DOHH2 (cell line): ENCODE data around the gene GNPTAB.
A peak's percentile ranks its signal among the peaks of the same experiment; 100 is the strongest.

Experiments
- H3F3A ChIP-seq: fragments of 200-600 bp; sonication (generic), shearing (Covaris generic); 2 replicates; pipeline ENCODE4 v1.6.0; 2016; ENCODE audit warnings: antibody characterized with exemption, mild to moderate bottlenecking; ENCODE audit not compliant: control insufficient read depth, insufficient read depth
- H3K27ac ChIP-seq: fragments of 200-600 bp; sonication (generic); 2 replicates; pipeline ENCODE4 v1.5.1; 2014; ENCODE audit warnings: low read depth, mild to moderate bottlenecking, low read length, moderate library complexity
- H3K27me3 ChIP-seq: fragments of 200-600 bp; sonication (generic); 2 replicates; pipeline ENCODE4 v1.6.1; 2014; ENCODE audit warnings: mild to moderate bottlenecking, low read length, mixed read lengths; ENCODE audit not compliant: control insufficient read depth
- H3K36me3 ChIP-seq: fragments of 200-600 bp; sonication (generic); 2 replicates; pipeline ENCODE4 v1.6.1; 2014; ENCODE audit warnings: mild to moderate bottlenecking, low read length, moderate library complexity, mixed read lengths; ENCODE audit not compliant: control insufficient read depth
- H3K4me1 ChIP-seq: fragments of 200-600 bp; sonication (generic); 2 replicates; pipeline ENCODE4 v1.6.1; 2014; ENCODE audit warnings: mild to moderate bottlenecking, low read length, mixed read lengths; ENCODE audit not compliant: control insufficient read depth
- H3K4me2 ChIP-seq: fragments of 200-600 bp; sonication (generic); 2 replicates; pipeline ENCODE4 v1.6.0; 2014; ENCODE audit warnings: mild to moderate bottlenecking, low read length, moderate library complexity
- H3K4me3 ChIP-seq: fragments of 200-600 bp; sonication (generic); 2 replicates; pipeline ENCODE4 v1.5.1; 2014; ENCODE audit warnings: mild to moderate bottlenecking, low read length, mixed read lengths
- H3K79me2 ChIP-seq: fragments of 200-600 bp; sonication (generic); 2 replicates; pipeline ENCODE4 v1.6.1; 2014; ENCODE audit warnings: mild to moderate bottlenecking, low read length, mixed read lengths; ENCODE audit not compliant: control insufficient read depth
- H3K9me2 ChIP-seq: fragments of 200-600 bp; sonication (generic); replicated peaks from 2 replicates; pipeline ENCODE4 v1.6.1; 2014; ENCODE audit warnings: mild to moderate bottlenecking, low read length, mixed read lengths; ENCODE audit not compliant: control insufficient read depth
- H3K9me3 ChIP-seq: fragments of 200-600 bp; sonication (generic); 2 replicates; pipeline ENCODE4 v1.6.1; 2014; ENCODE audit warnings: antibody characterized with exemption, low read length, mixed read lengths; ENCODE audit not compliant: control insufficient read depth, insufficient read depth
- H4K20me1 ChIP-seq: fragments of 200-600 bp; sonication (generic); 2 replicates; pipeline ENCODE4 v1.6.0; 2014; ENCODE audit warnings: low read depth, mild to moderate bottlenecking, antibody characterized with exemption, low read length, moderate library complexity; ENCODE audit not compliant: control insufficient read depth, insufficient read depth
- EZH2phosphoT487 ChIP-seq: fragments of 200-600 bp; sonication (generic); IDR thresholded peaks from 2 replicates; pipeline ENCODE4 v1.6.1; 2017; ENCODE audit warnings: borderline replicate concordance, mild to moderate bottlenecking, antibody characterized with exemption, low read length, moderate library complexity, mixed read lengths
- TF ChIP-seq, protein P1 (sequence below): fragments of 200-600 bp; sonication (generic); IDR thresholded peaks from one replicate; pipeline ENCODE4 v1.5.1; 2014; ENCODE audit warnings: antibody characterized with exemption, mild to moderate bottlenecking, low read depth, low read length; ENCODE audit not compliant: poor library complexity, severe bottlenecking

GNPTAB gene

DNA sequence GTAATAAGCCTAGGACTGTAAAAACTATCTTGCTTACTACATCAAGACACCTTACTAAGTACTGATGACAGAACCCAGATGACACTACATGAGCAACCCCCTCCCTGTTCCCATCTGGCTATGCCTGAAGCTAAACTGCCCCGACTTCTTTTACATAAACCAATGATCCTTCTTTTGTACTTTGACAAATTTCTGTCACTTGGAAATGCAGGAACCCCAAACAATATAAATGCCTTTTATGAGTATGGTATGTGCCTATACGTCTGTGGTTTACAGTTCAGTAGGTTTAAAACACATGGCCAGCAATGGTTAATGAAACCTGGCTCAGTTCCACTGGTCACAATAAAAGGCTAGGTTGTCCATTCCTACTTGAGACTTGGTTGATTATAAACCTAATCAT is 97.6 kb downstream of the GNPTAB start:
- H3K4me1 ChIP-seq = peaks cover 19% of the 10 kb centered on the region
- H3K27ac ChIP-seq = no peak overlapping the region
- 0 out of 2 replicates have a peak, but pooled peaks cover 7% of the 10 kb centered on the region for H3F3A ChIP-seq
- H3K36me3 ChIP-seq = peaks cover 15% of the 10 kb centered on the region
- H3K4me2 ChIP-seq = no peak overlapping the region
- H3K9me3 ChIP-seq = no peaks in the 10 kb centered on the region
- no peaks in the 10 kb centered on the region for H3K9me2 ChIP-seq
- H3K27me3 ChIP-seq = no peaks in the 10 kb centered on the region
- no peaks in the 10 kb centered on the region for H4K20me1 ChIP-seq
- no peak overlapping the region for H3K4me3 ChIP-seq
- TF ChIP-seq, protein P1, sequence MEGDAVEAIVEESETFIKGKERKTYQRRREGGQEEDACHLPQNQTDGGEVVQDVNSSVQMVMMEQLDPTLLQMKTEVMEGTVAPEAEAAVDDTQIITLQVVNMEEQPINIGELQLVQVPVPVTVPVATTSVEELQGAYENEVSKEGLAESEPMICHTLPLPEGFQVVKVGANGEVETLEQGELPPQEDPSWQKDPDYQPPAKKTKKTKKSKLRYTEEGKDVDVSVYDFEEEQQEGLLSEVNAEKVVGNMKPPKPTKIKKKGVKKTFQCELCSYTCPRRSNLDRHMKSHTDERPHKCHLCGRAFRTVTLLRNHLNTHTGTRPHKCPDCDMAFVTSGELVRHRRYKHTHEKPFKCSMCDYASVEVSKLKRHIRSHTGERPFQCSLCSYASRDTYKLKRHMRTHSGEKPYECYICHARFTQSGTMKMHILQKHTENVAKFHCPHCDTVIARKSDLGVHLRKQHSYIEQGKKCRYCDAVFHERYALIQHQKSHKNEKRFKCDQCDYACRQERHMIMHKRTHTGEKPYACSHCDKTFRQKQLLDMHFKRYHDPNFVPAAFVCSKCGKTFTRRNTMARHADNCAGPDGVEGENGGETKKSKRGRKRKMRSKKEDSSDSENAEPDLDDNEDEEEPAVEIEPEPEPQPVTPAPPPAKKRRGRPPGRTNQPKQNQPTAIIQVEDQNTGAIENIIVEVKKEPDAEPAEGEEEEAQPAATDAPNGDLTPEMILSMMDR = no peak
- no peaks in the 10 kb centered on the region for H3K79me2 ChIP-seq

DNA sequence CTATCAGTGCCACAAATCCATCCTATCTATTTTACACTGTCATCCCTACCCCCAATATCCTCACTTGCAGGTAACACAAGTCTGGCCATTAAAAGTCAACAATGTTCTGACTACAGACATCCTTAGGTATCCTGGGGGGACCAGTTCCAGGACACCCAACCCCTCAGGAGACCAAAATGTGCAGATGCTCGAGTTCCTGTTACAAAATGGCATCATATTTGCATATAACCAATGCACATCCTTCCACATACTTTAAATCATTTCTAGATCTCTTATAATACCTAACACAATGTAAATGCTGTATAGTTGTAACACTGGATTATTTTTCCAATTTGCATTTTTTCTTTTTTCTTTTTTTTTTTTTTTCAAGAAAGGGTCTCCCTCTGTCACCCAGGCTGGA is 98.4 kb downstream of the GNPTAB start:
- no peaks in the 10 kb centered on the region for H3K27me3 ChIP-seq
- H3K27ac ChIP-seq = no peak overlapping the region
- peak overlapping the region; percentile 34; the same call in 1 of the 2 replicates for H3K4me2 ChIP-seq
- peaks cover 19% of the 10 kb centered on the region for H3K4me1 ChIP-seq
- H3F3A ChIP-seq = 0 out of 2 replicates have a peak, but pooled peaks cover 5% of the 10 kb centered on the region
- H3K36me3 ChIP-seq = peaks cover 15% of the 10 kb centered on the region
- H3K9me3 ChIP-seq = no peaks in the 10 kb centered on the region
- no peak for TF ChIP-seq EZH2phosphoT487
- TF ChIP-seq, protein P1 = no peak
- peak overlapping the region; percentile 4; the same call in 1 of the 2 replicates for H3K4me3 ChIP-seq
- H3K79me2 ChIP-seq = no peaks in the 10 kb centered on the region
- no peaks in the 10 kb centered on the region for H4K20me1 ChIP-seq
- H3K9me2 ChIP-seq = no peaks in the 10 kb centered on the region

DNA sequence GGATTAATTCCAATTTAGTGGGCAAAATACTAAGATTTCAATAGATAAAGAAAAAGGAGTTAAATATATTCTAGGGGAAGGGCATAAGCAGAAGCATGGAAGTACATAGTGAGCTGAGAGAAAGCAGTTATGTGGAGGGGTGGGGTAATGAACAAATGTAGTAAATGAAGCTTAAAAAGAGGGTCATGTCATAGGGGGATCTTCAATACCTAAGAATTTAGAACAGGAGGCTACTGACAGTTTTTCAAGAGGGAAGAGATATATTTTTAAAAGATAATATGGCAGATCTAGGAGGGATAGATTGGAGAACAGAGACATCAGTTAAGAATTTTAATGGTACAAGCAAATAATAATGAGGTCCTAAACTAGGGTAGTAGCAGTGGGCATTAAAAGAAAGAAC is 100.9 kb downstream of the GNPTAB start:
- H3K4me2 ChIP-seq = no peak overlapping the region
- no peaks in the 10 kb centered on the region for H3K79me2 ChIP-seq
- no peaks in the 10 kb centered on the region for H3K27me3 ChIP-seq
- H3K36me3 ChIP-seq = peaks cover 29% of the 10 kb centered on the region
- TF ChIP-seq, protein P1 = no peak
- TF ChIP-seq EZH2phosphoT487 = no peak
- H3K9me3 ChIP-seq = no peaks in the 10 kb centered on the region
- no peaks in the 10 kb centered on the region for H3K9me2 ChIP-seq
- H3K27ac ChIP-seq = no peak overlapping the region
- no peaks in the 10 kb centered on the region for H4K20me1 ChIP-seq
- no peaks in the 10 kb centered on the region for H3F3A ChIP-seq
- no peak overlapping the region for H3K4me3 ChIP-seq
- H3K4me1 ChIP-seq = peaks cover 23% of the 10 kb centered on the region

DNA sequence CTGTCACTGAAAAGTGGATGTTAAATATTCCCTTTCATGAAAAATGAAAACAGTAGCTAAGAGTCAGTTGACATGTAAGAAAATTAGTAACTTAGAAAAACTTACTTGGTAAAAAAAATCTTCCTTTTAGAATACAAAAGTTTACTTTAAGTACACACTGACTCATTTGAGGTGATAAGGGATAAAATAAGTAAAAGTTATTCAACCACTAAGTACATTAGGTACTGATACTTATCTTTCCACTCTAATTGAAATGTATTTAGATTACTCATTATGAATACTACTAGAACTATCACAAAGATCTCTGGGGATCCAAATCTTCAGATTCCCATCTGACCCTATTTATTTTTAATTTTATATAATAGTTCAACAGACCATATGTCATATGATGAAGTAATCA is 103.7 kb downstream of the GNPTAB start:
- Histone ChIP-seq H3K9me2 (no peaks in the 10 kb centered on the region), H3K27ac (no peak overlapping the region), H3K4me2 (no peak overlapping the region), H4K20me1 (no peaks in the 10 kb centered on the region), H3K27me3 (no peaks in the 10 kb centered on the region), H3K36me3 (peaks cover 28% of the 10 kb centered on the region), H3K9me3 (no peaks in the 10 kb centered on the region), H3K4me3 (no peak overlapping the region), H3F3A (no peaks in the 10 kb centered on the region), H3K4me1 (peaks cover 8% of the 10 kb centered on the region), H3K79me2 (no peaks in the 10 kb centered on the region)
- no peak for TF ChIP-seq EZH2phosphoT487
- TF ChIP-seq, protein P1 = no peak
